WTC11 (cell line): ENCODE measurements around the gene GSTO2.

ENCODE experiments used
- CDX4 ChIP-seq: fragments of 250-450 bp; sonication (Bioruptor Pico); IDR thresholded peaks from 2 replicates; pipeline ENCODE4 v1.9.0; 2021; ENCODE audit warnings: moderate library complexity, mild to moderate bottlenecking, inconsistent platforms, borderline replicate concordance
- CTCF ChIP-seq: fragments of 200-600 bp; IDR thresholded peaks from 2 replicates; pipeline ENCODE4 v1.8.0; 2022; ENCODE audit warnings: antibody characterized with exemption
- ELF4 ChIP-seq: sonication (generic); formaldehyde crosslinking; IDR thresholded peaks from 2 replicates; pipeline ENCODE4 v1.8.1; 2022; ENCODE audit warnings: low read depth, mild to moderate bottlenecking, moderate library complexity, missing genetic modification reagents
- USF1 ChIP-seq: sonication (generic); formaldehyde crosslinking; IDR thresholded peaks from 2 replicates; pipeline ENCODE4 v1.8.0; 2022; ENCODE audit warnings: mild to moderate bottlenecking, missing genetic modification reagents
- ZNF121 ChIP-seq: sonication (generic); formaldehyde crosslinking; IDR thresholded peaks from 2 replicates; pipeline ENCODE4 v1.8.0; 2023; ENCODE audit warnings: missing genetic modification reagents
- TF ChIP-seq, protein P1 (sequence below): sonication (generic); formaldehyde crosslinking; conservative IDR thresholded peaks from 2 replicates; pipeline ENCODE4 v1.8.1; 2023; ENCODE audit warnings: mild to moderate bottlenecking, low read depth, missing genetic modification reagents, moderate library complexity
- TF ChIP-seq, protein P2 (sequence below): sonication (generic); formaldehyde crosslinking; IDR thresholded peaks from 2 replicates; pipeline ENCODE4 v1.8.0; 2022; ENCODE audit warnings: mild to moderate bottlenecking, missing genetic modification reagents

DNA sequence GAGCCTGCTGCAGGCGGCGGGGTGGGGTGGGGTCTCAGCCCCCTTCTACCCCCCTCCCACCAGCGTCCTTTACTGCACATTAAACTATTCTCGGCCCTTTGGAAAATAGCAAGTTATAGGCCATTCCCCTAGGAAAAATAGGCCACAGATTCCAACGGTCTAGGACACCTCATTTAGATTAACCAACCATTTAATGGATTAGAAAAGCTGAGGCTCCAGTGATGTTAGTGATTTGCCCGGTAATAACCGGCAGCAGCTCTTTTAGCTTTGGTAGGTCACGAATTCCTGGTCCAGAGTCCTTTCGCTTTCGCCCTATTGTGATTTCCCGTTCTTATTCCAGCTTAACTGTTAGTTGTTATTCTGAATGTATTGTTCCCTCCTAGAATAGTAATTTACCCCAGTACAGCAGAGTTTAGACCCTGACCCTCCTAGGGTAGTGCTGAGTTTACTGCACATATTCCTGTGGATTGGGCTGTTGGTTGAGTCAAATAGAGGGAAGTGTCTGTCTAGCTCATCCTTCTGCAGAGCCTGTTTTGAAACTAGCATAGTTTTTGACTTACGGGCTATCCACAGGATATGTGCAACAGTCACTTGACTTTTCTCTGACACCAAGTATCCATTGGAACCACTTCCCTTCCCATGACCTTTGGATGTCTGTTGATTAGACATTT lies 13.5 kb upstream of the GSTO2 start:
- TF ChIP-seq USF1 (no peak), CDX4 (CRISPR knock-in tag) (no peak), CTCF (no peak), ELF4 (CRISPR knock-in tag) (no peak), ZNF121 (CRISPR knock-in tag) (no peak)
- TF ChIP-seq, protein P1, sequence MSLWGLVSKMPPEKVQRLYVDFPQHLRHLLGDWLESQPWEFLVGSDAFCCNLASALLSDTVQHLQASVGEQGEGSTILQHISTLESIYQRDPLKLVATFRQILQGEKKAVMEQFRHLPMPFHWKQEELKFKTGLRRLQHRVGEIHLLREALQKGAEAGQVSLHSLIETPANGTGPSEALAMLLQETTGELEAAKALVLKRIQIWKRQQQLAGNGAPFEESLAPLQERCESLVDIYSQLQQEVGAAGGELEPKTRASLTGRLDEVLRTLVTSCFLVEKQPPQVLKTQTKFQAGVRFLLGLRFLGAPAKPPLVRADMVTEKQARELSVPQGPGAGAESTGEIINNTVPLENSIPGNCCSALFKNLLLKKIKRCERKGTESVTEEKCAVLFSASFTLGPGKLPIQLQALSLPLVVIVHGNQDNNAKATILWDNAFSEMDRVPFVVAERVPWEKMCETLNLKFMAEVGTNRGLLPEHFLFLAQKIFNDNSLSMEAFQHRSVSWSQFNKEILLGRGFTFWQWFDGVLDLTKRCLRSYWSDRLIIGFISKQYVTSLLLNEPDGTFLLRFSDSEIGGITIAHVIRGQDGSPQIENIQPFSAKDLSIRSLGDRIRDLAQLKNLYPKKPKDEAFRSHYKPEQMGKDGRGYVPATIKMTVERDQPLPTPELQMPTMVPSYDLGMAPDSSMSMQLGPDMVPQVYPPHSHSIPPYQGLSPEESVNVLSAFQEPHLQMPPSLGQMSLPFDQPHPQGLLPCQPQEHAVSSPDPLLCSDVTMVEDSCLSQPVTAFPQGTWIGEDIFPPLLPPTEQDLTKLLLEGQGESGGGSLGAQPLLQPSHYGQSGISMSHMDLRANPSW, result no peak
- TF ChIP-seq, protein P2, sequence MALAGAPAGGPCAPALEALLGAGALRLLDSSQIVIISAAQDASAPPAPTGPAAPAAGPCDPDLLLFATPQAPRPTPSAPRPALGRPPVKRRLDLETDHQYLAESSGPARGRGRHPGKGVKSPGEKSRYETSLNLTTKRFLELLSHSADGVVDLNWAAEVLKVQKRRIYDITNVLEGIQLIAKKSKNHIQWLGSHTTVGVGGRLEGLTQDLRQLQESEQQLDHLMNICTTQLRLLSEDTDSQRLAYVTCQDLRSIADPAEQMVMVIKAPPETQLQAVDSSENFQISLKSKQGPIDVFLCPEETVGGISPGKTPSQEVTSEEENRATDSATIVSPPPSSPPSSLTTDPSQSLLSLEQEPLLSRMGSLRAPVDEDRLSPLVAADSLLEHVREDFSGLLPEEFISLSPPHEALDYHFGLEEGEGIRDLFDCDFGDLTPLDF (CRISPR knock-in tag), result no peak
